Endothelial cell of umbilical vein (primary cell): ENCODE results near the gene NCOA5.

Experiments
- POLR2A ChIP-seq: IDR thresholded peaks from 2 replicates; pipeline ENCODE4 v1.6.1; 2012; ENCODE audit warnings: low read depth, mild to moderate bottlenecking, control low read depth, low read length
- TF ChIP-seq, protein P1 (sequence below), 2 donors: IDR thresholded peaks; 1 replicate in 1 of 2; 2 replicates in 1 of 2; pipeline ENCODE4 v1.5.1; 2011; ENCODE audit warnings: low read length in 2 of 2, mild to moderate bottlenecking in 2 of 2, moderate library complexity in 2 of 2, control low read depth in 1 of 2, inconsistent platforms in 1 of 2, low read depth in 1 of 2; ENCODE audit not compliant: insufficient read depth in 1 of 2; ENCODE audit errors: extremely low read depth in 1 of 2

DNA sequence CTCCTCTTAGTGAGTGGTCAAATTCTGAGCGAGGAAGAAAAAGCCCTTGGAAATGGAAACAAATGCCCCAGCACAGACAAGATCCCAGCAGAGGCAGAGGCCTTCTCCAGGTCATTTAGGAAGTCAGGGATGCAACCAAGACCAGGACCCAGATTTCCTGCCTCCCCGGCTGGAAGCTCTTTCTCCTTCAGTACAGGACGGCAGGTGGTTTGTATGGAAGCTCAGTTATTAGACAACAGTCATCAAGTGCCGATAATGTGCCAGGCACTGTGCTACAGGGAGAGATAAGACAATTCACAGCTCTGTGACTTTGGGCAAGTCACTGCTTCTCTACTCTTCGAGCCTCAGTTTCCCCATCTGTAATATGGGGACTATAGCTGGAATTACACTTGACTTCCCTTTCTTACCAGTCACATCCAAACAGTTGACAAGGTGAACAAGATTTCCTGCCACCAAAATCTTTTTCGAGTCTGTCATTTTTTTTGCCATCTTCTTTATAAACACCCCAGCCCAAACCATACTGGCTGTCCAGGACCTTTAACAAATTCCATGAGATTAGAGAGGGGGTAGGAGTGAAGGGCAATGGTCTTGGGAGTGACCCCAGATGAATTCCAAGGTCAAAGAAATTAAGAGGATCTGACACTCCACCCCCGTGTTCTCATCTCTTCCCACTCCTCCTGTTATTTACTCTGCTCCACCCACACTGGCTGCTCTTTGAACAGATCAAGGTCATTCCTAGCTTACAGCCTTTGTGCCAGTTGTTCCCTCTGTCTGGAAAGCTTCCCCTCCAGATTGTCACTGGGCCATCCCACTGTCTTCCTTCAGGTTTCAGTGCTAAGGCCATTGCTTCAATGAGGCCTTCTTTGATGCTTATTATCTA is 75.0 kb downstream of the NCOA5 start:
- no peak for TF ChIP-seq POLR2A
- TF ChIP-seq, protein P1, sequence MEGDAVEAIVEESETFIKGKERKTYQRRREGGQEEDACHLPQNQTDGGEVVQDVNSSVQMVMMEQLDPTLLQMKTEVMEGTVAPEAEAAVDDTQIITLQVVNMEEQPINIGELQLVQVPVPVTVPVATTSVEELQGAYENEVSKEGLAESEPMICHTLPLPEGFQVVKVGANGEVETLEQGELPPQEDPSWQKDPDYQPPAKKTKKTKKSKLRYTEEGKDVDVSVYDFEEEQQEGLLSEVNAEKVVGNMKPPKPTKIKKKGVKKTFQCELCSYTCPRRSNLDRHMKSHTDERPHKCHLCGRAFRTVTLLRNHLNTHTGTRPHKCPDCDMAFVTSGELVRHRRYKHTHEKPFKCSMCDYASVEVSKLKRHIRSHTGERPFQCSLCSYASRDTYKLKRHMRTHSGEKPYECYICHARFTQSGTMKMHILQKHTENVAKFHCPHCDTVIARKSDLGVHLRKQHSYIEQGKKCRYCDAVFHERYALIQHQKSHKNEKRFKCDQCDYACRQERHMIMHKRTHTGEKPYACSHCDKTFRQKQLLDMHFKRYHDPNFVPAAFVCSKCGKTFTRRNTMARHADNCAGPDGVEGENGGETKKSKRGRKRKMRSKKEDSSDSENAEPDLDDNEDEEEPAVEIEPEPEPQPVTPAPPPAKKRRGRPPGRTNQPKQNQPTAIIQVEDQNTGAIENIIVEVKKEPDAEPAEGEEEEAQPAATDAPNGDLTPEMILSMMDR (IDR thresholded peaks at IDR 0.05; ENCODE audit: extremely low read depth in 1 of 2, insufficient read depth in 1 of 2, low read depth in 1 of 2, low read length in 2 of 2), result no peak
